Cardiac muscle cell (in vitro differentiated cells and primary cell): ENCODE measurements around the gene SPANXC. TPM values are rescaled to one million over a fixed set of nuclear protein-coding genes. Genes with fewer than 3 reads are reported as not detected.

Experiments
- DNase-seq, 2 donors: peaks; one replicate each; pipeline versions ENCODE4 v3.0.0 to v3.0.0-alpha.2; 2010 to 2017; ENCODE audit warnings: low read depth in 1 of 2, low spot score in 1 of 2
- H3K27ac ChIP-seq: fragments of 200-600 bp; sonication (generic); 2 replicates; pipeline ENCODE4 v1.5.1; 2016
- H3K27me3 ChIP-seq: fragments of 200-600 bp; sonication (generic); 2 replicates; pipeline ENCODE4 v1.6.0; 2016; ENCODE audit warnings: control low read depth
- H3K36me3 ChIP-seq: fragments of 200-600 bp; sonication (generic); 2 replicates; pipeline ENCODE4 v1.5.1; 2016; ENCODE audit warnings: control low read depth
- H3K4me1 ChIP-seq: fragments of 200-600 bp; sonication (generic); 2 replicates; pipeline ENCODE4 v1.8.1; 2017; ENCODE audit warnings: low read depth, mild to moderate bottlenecking, mixed run types
- H3K4me3 ChIP-seq: fragments of 200-600 bp; sonication (generic); 2 replicates; pipeline ENCODE4 v1.5.1; 2016; ENCODE audit warnings: mild to moderate bottlenecking
- H3K9me3 ChIP-seq: fragments of 200-600 bp; sonication (generic); 2 replicates; pipeline ENCODE4 v1.5.1; 2017; ENCODE audit warnings: low read depth, mild to moderate bottlenecking, control low read depth
- CTCF ChIP-seq: IDR thresholded peaks from 2 replicates; pipeline ENCODE4 v1.5.1; 2012; ENCODE audit warnings: low read depth, mild to moderate bottlenecking, low read length
- polyA plus RNA-seq: library from polyadenylated mRNA; unstranded; fragments of >200 nt; fragmentation: Nextera tagmentation; extraction: Ambion mirVana; gene quantifications from 2 replicates; pipeline ENCODE4 v1.2.1, GENCODE V29; 2016
- total RNA-seq: library from RNA; depleted of rRNA; stranded (reverse); fragments of >200 nt; gene quantifications from 2 replicates; pipeline ENCODE4 v1.2.3, GENCODE V29; 2016

SPANXC gene
- total and polyA plus RNA-seq, 2 experiments from 2014 or later, result not detected

GRCh38 chrX:141214196-141214595, 28.1 kb downstream of the SPANXC start:
- Histone ChIP-seq H3K4me3 (no peak overlapping the region), H3K36me3 (no peaks in the 10 kb centered on the region), H3K9me3 (no peaks in the 10 kb centered on the region), H3K4me1 (no peaks in the 10 kb centered on the region), H3K27ac (no peak overlapping the region), H3K27me3 (no peaks in the 10 kb centered on the region)
- no peak for TF ChIP-seq CTCF
- no peak for DNase-seq

DNA sequence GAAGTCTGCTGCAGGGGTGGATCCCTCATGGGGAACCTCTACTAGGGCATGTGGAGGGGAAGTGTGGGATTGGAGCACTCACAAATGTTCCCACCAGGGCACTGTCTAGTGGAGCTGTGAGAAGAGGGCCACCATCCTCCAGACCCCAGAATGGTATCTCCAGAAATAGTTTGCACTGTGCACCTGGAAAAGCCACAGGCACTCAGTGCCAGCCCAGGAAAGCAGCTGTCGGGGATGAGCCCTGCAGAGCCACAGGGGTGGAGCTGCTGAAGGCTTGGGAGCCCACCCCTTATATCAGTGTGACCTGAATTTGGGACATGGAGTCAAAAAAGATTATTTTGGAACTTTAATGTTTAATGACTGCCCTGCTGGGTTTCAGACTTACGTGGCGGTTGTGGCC, 40.4 kb downstream of the SPANXC start:
- no peaks in the 10 kb centered on the region for H3K9me3 ChIP-seq
- DNase-seq, result no peak

More for the DNA sequence above, 40.4 kb downstream of the SPANXC start:
- H3K4me3 ChIP-seq, result no peak overlapping the region
- no peaks in the 10 kb centered on the region for H3K27me3 ChIP-seq
- H3K4me1 ChIP-seq, result no peaks in the 10 kb centered on the region
- TF ChIP-seq CTCF, result no peak
- no peak overlapping the region for H3K27ac ChIP-seq
- no peaks in the 10 kb centered on the region for H3K36me3 ChIP-seq

Other genes starting within 250 kb of the SPANXC start
- not detected in 2 replicates for gene SPANXB1, start 239.9 kb downstream of the SPANXC start, total RNA-seq
- not detected in 2 replicates for gene SPANXB1, start 239.9 kb downstream of the SPANXC start, polyA plus RNA-seq
- 18.8 and 21.5 TPM in 2 replicates for gene LDOC1, start 65.4 kb downstream of the SPANXC start, total RNA-seq
- 90.6 and 108 TPM in 2 replicates for gene LDOC1, start 65.4 kb downstream of the SPANXC start, polyA plus RNA-seq